HK-2 (cell line): ENCODE results near the gene CHST13.

Source experiments
- DNase-seq: peaks from one replicate; pipeline ENCODE4 v3.0.0-alpha.2; 2018; ENCODE audit not compliant: unreplicated experiment

CHST13 gene

GRCh38 chr3:126540342-126540849 is 16.4 kb downstream of the CHST13 start:
- peak; percentile 78 for DNase-seq

GRCh38 chr3:126540951-126541627 is 17.1 kb downstream of the CHST13 start:
- DNase-seq, result no peak

GRCh38 chr3:126541628-126542339 is 17.8 kb downstream of the CHST13 start:
- no peak for DNase-seq

- no peak for DNase-seq
Measured at GRCh38 chr3:126542340-126543241, 18.6 kb downstream of the CHST13 start.

GRCh38 chr3:126543457-126544061 is 19.6 kb downstream of the CHST13 start:
- DNase-seq, result no peak

GRCh38 chr3:126544596-126545281 is 20.8 kb downstream of the CHST13 start:
- no peak for DNase-seq

GRCh38 chr3:126545544-126545943 is 21.6 kb downstream of the CHST13 start:
- no peak for DNase-seq

GRCh38 chr3:126546013-126546412 is 22.1 kb downstream of the CHST13 start:
- no peak for DNase-seq

GRCh38 chr3:126546549-126547239 is 22.7 kb downstream of the CHST13 start:
- no peak for DNase-seq

- DNase-seq, result no peak
Measured at GRCh38 chr3:126547721-126548120, 23.8 kb downstream of the CHST13 start.

GRCh38 chr3:126548556-126549466 is 24.9 kb downstream of the CHST13 start:
- no peak for DNase-seq

- no peak for DNase-seq
Measured at GRCh38 chr3:126549861-126550487, 26.0 kb downstream of the CHST13 start.

GRCh38 chr3:126550488-126551051 is 26.6 kb downstream of the CHST13 start:
- DNase-seq, result no peak

GRCh38 chr3:126551121-126551838 is 27.3 kb downstream of the CHST13 start:
- no peak for DNase-seq

GRCh38 chr3:126551839-126552687 is 28.1 kb downstream of the CHST13 start:
- DNase-seq, result no peak

- DNase-seq, result no peak
Measured at GRCh38 chr3:126552688-126553283, 28.8 kb downstream of the CHST13 start.
